22Rv1 (cell line): ENCODE results near the gene FAM222A.

Experiments used
- H3K27ac ChIP-seq: fragments of 450-650 bp; 2 replicates; pipeline ENCODE4 v1.5.1; 2017
- ZFX ChIP-seq: fragments of 450-650 bp; IDR thresholded peaks from 2 replicates; pipeline ENCODE4 v1.6.1; 2017; ENCODE audit warnings: antibody characterized with exemption, borderline replicate concordance
- TF ChIP-seq, protein P1 (sequence below): fragments of 450-650 bp; IDR thresholded peaks from 2 replicates; pipeline ENCODE4 v1.5.1; 2017; ENCODE audit warnings: mild to moderate bottlenecking

Gene FAM222A

DNA sequence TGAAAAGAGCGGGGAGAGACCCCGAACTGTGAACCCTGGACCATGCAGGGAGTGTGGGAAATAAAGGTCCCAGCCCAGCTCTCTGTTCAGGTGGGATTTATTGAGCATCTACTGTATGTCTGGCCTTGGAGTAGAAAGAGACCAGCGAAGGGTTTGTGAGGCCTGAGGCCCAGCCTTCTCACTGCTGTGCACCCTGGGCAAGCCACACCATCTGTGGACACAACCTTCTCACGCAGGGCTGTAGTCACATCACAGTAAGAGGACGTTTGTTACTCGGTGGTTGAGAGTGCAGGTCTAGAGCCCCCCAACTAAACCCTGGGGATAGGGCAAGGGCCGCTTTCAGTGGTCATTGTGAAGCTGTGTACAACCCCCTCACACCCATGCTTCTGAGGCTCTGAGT lies 18.2 kb downstream of the FAM222A start:
- no peak overlapping the region for H3K27ac ChIP-seq
- no peak for TF ChIP-seq ZFX
- TF ChIP-seq, protein P1, sequence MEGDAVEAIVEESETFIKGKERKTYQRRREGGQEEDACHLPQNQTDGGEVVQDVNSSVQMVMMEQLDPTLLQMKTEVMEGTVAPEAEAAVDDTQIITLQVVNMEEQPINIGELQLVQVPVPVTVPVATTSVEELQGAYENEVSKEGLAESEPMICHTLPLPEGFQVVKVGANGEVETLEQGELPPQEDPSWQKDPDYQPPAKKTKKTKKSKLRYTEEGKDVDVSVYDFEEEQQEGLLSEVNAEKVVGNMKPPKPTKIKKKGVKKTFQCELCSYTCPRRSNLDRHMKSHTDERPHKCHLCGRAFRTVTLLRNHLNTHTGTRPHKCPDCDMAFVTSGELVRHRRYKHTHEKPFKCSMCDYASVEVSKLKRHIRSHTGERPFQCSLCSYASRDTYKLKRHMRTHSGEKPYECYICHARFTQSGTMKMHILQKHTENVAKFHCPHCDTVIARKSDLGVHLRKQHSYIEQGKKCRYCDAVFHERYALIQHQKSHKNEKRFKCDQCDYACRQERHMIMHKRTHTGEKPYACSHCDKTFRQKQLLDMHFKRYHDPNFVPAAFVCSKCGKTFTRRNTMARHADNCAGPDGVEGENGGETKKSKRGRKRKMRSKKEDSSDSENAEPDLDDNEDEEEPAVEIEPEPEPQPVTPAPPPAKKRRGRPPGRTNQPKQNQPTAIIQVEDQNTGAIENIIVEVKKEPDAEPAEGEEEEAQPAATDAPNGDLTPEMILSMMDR, result no peak

DNA sequence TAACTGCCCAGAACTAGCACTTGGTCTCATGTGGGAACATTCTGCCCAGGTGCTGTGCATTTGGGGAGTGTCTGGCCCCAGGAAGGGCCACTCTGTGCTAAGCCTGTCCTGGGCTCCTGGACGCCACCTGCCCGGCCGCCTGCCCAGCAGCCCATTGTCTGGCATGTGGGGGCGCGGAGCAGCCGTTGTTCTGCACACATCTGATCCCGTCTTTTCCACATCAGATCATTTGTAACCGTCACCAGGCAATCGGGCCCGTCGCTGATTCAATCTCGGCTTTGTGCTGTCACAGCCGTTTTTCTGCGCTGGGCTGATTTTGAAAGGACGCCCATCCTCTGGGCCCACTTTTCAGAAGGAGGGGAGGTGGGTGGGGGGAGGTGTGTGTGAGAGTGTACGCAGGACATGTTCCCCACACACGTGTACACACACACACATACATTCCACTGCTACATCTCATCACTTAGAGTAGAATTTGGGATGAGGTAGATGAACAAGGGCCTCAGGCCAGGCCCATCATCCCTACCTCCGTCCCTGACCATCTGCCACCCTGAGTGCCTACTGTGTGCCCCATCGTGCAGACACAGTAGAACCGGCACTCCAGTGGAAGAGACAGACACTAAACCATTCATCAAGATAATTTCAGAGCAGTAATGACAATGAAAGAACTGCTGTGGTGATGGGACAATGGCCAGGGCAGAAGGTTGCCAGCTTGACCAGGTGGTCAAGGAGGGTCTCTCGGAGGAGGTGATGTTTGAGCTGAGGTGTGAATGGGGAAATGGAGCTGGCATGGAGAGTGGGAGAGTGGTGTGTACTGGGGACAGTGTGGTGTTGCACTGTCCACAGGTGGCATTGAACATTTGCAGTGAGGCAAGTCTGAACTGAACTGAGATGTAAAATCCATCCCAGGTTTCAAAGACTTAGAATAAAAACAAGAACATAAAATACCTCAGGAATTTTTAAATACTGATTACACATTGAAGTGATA lies 19.0 kb downstream of the FAM222A start:
- TF ChIP-seq, protein P1, result no peak
- no peak for TF ChIP-seq ZFX
- no peak overlapping the region for H3K27ac ChIP-seq

DNA sequence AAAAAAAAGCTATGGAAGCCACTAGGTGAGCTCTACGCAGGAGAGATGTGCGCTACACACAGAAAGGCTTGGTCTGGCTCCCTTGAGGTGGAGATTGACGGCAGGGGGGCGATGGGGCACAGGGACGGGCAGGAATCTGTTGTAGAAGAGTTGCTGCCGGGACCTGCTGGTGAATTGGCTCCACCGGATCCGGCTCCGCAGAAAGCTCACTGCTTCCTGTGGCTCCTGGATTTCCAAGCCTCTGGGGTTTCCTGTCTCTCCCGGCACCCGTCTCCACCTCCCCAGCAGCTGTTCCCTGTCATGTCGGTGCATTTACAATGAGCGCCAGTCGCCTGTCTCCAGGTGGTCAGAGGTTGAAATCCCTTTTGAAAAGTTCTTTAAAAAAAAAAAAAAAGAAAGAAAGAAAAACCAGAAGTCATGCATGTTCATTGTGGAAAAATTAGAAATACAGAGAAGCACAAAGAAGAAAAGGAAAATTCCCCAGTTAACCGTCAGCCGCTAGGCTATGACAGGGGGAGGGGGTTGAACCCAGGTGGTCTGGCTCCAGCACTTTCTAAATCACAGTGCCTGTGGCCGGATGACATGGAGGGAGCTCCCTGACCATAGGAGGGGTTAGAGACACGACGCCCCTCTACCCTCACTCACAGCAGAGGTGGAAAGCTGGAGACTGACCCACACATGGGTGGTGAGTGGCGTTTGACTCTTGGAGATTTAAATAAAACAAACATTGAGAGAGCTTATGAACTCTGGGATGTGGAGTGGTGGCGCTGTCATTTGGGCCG lies 20.8 kb downstream of the FAM222A start:
- H3K27ac ChIP-seq, result no peak overlapping the region; the same call in 1 of the 2 replicates
- TF ChIP-seq, protein P1, result no peak
- no peak for TF ChIP-seq ZFX

DNA sequence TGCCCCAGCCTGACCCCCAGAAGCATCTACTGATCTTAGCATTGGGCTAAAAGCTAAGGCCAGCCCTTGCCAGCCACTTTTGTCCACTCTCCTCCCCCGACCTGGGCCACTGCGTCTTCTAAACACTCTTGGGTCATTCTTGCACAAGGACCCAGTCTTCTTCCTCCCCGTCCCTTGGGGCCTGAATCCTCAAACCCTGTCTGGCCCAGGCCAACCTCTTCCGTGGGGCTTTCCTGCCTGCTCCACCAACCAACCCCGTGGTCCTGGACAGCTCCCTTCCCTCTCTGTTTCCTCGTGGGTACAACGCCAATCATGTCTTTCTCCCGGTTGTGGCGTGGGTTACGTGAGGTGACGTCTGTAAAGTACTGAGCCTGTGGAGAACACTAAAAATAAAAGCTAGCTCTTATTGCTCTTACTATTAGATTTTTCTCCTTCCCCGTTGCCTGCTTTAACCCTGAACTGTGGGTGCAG lies 21.5 kb downstream of the FAM222A start:
- no peak for TF ChIP-seq ZFX
- TF ChIP-seq, protein P1, result no peak
- peak overlapping the region; percentile 78; the same call in 1 of the 2 replicates for H3K27ac ChIP-seq

DNA sequence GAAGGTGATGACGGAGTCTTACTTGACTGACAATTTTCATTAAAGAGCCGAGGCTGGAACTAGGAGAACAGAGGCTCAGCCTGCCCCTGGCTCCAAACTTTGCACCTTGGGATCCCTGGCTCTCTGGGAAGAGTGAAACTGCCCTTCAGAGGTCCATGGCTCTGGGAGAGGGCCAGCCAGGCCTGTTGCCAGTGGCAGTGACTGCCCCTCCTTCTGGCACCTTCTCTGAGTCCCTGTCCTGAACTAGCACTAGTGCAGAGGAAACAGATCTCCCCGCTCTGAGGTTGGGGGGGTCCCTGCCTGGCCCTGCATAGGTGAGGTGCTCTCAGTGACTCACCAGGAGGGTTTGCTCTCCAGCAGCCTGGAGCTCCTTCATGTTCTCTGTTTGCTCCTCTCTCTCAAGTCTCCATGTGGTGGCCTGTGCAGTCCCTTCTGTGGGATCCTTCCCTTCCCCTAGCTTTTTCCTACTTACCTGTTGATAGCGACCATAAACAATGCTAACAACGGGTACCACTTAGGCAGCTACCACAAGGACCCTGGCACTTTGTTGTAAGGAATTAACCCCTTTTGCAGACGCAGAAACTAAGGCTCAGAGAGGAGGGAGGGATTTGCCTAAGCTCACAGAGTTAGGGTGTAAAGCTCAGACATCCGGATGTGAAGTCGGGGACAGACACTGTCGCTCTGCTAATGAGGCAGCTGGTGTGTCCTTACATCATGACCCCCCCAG lies 22.4 kb downstream of the FAM222A start:
- H3K27ac ChIP-seq, result peak overlapping the region; percentile 78
- TF ChIP-seq, protein P1, result no peak
- no peak for TF ChIP-seq ZFX

DNA sequence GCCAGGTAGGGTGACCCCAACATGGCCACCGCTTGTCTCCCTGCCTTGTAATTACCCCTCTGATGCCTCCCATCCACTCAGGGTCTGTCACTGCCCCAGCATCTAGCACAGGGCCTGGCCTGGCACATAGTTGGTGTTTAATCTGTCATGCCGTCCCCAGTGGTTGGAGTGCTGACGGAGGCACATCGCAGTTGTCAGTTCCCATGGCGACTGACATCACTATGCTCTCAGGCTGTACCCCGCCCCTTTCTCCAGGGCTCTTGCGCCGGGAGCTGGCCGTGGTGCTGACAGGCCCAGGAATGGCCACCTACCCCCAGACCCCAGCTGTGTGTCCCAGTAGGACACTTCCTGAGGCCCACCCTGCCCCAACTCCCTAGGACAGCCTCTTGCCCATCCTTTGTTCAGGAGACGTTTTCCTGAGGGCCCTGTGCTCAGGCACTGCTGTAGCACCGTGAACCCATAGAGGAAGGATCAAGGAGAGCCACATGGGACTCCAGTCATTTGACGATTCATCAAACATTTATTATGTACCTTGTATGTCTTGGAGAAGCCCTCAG lies 23.0 kb downstream of the FAM222A start:
- peak overlapping the region; percentile 78 for H3K27ac ChIP-seq
- TF ChIP-seq, protein P1, result no peak
- no peak for TF ChIP-seq ZFX
